HG03354 (cell line): ENCODE results near the gene FOXN3.

Experiments used
- ATAC-seq: cut with Tn5 transposase; IDR thresholded peaks from one replicate; pipeline ENCODE4 v1.9.1; 2021; ENCODE audit warnings: mild to moderate bottlenecking; ENCODE audit not compliant: unreplicated experiment, poor library complexity, severe bottlenecking

FOXN3 gene

DNA sequence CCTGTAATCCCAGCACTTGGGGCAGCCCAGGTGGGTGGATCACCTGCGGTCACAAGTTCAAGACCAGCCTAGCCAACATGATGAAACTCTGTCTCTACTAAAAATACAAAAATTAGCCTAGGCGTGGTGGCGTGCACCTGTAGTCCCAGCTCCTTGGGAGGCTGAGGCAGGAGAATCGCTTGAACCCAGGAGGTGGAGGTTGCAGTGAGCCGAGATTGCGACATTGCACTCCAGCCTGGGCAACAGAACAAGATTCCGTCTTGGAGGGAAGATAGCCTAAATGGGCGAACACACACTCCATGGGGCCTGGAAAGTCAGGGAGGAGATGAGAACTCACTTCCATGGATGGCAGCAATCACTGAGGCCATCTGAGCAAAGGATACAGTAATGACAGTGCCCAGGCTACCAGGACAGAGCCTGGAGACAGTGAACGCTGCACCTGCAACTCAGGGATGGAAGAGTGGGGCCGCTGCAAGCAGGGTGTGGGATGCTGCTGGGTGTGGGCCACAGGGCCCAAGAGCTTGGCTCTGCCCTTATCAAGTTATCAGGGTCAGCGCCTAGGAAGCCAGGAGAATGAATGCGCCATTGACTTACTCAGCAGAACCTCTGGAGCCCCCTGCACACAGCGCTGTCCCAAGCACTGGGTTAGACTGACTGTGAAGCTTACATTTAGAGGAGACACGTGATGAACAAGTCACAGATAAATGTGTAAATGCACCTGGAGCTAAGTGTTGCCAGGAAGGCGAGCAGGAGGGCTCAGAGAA is 28.9 kb downstream of the FOXN3 start:
- ATAC-seq: no peak

DNA sequence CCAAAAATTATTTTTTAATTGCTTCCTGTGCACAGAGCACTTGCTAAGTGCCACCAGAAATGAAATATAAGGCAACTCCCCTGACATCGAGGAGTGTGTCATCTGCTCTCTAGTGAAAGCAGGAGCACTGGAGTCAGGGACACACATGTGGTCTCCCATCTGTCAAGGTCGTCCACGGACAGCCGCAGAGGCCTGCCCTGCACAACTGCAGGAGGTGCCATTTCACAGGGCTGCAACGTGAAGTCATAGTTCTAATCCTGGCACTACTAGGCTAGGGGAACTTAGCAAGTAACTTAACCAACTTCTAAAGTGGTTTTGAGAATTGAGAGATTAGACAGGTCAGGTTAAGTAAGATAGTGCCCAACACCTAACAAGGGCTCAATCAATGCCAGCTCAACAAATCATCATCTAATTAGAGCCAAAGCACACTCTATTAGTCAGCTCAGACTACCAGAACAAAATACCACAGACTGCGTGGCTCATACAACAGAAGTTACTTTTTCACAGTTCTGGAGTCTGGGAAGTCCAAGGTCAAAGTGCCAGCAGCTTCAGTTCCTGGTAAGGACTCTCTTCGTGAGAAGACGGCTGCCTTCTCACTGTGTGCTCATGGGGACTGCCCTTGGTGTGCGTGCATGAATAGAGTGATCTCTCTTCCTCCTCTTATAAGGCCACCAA is 30.7 kb downstream of the FOXN3 start:
- ATAC-seq: no peak

DNA sequence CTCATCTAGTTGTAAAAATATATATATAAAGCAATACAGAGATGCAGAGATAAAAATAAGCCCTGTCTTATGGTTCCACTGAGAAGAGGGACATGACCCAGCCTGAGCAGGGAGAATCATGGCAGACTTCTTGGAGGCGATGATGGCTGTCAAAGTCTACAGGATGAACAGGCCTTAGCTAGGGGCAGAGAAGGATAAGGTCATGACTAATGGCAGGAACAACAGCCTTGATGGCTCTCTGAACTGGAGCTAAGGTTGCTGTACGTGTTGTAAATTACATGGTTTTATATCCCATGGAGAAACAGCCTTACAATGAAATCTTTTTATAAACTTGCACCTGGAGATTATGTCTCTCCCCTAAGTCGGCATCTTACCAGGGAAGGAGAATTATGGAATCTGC is 32.4 kb downstream of the FOXN3 start:
- no peak for ATAC-seq

DNA sequence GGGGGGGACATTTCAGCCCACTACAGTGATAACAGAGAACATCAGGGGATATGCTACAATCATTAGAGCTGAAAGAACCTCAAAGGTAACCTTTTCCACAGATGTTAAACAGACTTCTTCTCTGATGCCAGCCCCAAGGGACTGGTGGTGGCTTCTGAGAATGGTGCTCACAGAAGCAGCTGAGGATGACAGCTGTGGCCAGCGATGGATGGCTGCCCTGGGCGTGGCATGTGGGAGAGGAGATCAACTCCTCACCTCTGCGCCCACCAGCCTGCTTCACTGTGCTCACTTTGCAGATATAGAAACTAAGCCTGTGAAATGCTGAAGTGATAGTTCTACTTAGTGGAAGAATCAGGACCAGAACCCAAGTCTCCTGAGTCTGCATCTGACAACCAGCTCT is 33.0 kb downstream of the FOXN3 start:
- peak; percentile 91 for ATAC-seq

DNA sequence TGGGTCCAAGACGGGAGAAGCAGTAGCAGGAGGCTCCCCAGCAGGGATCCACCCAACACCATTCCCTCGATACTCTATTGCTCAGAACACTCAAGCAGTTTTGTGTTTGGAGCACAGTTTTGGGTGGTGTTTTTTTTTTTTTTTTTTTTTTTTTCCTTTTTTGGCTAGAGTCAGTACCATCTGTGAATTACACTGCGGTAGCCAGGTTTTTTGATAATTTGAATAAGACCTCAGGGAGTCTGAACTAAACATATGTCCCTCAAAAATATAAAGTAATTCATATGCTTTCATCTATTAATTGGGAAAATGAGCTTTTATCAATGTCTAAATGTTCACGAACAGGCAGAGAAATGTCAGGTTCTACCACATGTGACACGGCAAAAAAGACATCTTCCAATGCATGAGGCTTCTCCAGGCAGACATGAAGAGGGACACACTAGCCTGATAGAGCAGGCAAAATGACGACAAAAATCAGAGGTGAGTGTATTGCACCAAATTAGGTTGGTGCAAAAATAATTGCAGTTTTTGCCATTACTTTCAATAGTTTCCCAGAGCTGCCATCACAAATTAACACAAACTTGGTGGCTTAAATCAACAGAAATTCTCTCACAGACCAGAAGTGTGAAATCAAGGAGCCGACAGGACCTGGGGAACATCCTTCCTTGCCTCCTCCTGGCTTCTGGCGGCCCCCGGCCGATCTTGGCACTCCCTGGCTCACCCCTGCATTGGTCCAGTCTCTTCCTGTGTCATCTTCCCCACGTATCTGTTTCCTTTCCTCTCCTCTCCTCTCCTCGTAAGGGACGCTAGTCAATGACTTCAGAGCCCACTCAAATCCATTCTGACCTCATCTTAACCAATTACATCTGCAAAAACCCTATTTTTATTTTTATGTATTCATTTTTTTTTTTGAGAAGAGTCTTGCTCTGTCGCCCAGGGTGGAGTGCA is 33.9 kb downstream of the FOXN3 start:
- peak; percentile 2 for ATAC-seq

DNA sequence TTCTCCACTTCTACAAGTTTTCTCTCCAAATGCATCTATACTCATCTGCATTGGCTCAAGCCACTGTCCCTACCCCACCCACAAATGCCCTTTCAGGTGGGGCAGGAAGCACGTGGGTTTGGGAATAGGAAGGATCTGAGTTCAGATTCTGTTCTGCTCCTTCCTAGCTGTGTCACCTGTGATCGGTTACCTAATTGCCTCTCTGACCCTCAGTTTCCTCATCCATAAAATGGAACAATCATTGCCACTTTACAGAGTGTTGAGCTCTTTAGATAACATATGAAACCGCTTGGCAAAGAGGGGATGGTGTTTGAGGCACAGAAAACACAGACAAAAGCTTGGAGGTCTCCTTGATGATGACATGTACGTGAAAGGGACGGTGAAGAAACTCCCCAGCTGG is 34.5 kb downstream of the FOXN3 start:
- ATAC-seq: no peak

DNA sequence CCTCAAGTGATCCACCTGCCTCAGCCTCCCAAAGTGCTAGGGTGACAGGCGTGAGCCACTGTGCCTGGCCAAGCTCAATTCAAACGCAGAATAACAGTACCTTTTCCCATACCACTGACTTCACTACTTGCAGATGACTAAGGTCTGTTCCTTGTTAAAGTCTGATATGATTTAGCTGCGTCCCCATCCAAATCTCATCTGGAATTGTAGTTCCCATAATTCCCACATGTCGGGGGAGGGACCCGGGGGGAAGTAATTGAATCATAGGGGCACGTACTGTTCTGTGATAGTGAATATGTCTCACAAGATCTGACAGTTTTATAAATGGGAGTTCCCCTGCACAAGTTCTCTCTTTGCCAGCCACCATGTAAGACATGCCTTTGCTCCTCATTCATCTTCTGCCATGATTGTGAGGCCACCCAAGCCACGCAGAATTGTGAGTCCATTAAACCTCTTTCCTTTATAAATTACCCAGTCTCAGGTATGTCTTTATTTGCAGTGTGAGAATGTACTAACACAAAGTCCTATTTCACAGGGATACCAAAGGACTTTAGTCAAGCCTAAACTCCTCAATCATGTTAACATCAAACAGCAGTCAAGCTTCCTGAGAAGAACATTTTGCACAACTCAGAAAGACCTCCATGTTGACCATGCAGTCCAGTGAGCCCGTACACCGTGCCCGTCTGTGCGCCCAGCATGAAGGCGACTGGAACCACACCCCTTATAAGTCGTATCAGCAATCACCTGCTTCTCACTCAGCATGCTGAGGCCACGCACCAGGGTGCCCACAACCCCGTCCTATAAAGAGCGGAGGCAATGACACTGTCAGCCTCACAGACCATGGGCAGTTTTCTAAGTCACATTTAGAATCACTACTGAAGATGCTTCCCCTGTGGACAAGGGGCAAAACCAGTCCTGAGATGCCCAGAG is 36.9 kb downstream of the FOXN3 start:
- no peak for ATAC-seq

DNA sequence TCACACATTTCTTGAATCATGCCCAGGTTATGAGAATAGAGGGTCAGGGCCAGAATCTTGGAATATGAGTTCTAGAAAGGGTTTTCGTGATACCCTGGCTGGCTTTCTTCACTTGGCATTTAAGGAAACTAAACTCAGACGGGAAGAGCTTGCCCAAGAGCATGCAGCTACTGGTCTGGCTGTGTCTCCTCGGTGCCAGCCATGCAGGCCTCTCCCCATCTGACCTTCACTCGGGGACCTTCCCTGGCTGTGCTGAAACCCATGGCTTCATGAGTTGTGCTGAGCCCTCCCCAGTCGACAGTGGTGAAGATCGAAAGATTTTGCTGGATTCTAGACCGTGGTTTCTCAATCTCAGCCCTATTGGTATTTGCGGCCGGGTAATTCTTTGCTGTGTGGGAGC is 38.0 kb downstream of the FOXN3 start:
- no peak for ATAC-seq

DNA sequence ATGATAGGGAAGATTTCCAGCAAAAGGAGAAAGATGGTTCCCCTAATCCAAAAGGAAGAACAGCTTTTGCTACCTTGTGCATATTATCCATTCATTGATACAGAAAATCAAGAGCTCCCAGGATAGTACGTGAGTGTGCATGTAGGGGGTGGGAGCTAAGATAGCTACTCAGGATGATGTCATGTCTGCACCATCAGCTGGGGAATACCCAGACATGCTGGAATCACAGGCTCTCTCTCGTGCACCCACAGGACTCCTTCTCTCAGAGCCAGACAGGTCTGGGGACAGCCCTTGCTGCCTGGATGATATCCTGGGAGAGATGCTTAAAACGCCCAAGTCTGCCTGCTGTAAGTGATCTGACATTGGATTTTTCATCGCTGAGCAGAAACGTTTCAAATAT is 38.9 kb downstream of the FOXN3 start:
- ATAC-seq: peak; percentile 78

DNA sequence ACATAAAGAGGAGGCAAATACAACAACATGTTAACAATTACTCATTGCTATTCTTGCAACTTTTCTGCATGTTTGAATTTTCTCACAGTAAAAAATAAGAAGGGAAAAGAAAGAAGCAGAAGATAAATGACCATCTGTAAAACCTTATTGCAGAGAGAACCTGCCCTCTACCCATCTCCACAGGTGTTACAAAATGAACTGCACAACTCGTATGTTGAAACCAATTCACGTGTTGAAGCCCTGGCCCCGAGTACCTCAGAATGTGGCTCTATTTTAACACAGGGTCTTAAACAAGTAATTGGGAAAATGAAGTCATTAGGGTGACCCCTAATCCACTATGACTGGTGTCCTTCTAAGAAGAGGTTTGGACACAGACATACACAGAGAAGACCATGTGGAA is 39.5 kb downstream of the FOXN3 start:
- no peak for ATAC-seq

DNA sequence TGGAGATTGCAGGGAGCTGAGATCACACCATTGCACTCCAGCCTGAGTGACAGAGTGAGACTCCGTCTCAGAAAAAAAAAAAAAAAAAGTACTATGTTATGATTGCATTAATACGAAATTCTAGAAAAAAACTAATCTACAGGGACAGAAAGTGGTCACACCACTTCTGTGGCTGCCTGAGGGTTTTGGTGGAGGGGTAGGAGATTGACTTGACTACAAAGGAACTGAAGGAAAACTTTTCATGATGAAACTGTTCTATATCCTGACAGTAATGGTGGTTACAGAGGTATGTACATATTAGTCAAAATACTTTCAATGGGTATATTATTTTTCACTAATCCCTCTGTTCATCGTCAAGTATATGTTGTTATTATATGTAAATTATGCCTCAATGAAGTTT is 42.1 kb downstream of the FOXN3 start:
- no peak for ATAC-seq

DNA sequence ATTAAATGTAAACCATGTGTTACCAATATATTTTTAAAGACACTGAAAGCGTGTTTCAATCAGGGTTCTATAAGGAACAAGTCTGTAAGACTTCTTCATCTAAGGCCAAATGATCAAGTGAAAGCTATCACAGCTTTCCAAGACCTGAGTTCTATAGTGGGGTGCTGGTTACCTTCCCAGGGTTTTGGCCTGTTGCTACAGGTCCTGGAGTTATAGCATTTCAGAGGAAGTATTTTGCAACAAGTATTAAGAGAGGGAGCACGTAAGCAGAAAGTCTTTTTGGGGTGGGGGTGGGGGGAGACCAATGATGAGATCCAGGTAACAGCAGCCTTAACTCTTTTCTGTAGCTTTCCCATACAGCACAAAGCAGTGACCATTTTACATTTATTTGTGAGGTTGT is 43.8 kb downstream of the FOXN3 start:
- ATAC-seq: no peak

DNA sequence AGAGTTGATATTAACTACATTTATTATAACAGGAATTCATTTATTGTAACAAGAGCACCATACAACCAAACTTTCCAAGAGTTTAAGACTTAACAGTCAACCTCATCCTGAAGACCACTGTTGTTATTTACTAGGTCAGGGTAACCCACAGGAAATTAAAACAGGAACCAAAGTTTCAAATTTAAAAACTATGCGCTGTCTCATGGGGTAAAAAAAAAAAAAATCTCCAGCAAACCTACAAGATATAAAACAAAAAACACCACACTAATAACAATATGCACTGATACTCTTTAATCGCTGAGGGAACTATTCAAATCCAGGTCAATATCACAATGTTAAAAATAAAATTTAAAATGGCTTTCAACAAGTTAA is 44.5 kb downstream of the FOXN3 start:
- no peak for ATAC-seq

DNA sequence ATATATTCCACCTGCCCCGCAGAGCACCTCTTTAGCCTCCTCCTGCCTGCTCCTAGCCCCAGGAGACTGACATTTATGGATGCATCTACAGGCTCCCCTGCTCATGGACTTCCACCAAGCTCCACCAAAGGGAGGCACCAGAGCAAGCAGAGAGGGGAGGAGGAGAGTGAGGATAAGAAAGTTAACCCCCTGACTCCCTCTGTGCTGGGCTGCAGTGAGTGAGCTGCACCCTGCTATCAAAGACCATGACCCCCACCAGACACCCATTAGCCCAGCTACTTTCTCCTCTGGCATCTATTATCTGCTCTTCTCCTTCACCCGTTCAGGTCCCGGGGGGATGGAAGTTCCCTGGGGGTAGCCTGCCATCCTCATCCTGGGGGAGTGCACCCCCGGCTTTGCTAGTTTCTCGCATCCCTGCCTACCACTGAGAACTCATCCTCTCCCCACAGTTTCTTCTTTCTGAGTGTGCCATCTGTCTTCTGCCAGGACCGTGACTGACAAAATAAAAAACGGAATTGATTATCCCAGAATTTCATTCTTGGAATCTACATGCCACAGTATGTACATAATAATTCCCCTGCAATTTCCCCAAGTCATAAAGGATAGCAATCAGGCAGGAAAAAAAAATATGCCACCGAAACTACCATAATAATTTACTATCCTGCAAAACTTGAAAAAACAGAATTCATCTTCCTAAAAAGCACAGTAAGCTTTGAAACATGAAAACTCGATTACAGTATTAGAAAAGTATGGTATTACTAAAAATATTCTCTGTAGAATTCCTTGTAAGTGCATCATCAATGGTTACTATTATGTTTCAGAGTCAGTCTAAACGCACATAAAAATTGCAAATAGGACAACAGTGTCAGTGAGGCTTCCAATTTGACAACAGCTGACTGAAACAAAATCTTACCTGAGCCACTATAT is 45.2 kb downstream of the FOXN3 start:
- ATAC-seq: no peak

DNA sequence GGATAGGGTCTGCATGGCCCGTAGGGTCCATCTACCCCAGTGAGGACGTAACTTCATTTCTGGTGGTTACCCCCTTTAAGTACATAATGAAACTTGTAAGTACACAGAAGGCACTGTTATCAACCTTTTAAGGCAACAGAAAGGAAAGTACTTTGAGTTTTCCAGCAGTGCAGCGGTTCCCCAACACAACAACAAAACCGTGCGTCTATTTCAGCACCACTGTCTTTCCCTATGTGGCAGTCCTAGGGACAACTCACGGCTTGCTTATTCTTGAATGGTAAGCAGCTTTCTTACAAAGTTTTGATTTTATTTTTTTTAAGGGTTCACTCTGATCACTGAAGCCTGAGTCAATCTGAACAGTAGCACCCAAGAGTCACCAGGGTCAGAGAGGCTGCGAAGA is 46.3 kb downstream of the FOXN3 start:
- ATAC-seq: no peak

DNA sequence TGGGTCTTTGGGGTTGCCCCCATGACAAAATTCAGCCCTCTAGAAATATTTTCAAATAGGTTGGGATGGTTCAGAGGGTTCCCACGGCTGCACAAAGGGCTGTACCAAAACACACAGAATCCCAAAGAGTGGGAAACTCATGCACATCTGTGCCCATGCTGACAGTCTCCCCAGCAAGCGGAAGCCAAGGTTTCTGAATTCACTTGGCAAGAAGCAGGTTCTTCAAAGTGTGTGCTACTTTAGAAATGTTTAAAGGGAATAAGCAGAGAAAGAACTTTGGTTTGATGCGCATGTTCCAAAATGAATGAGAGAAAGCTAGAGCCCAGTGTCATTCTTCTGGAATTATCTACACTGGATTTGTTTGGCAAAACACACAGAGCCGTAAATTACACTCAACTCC is 46.7 kb downstream of the FOXN3 start:
- no peak for ATAC-seq

DNA sequence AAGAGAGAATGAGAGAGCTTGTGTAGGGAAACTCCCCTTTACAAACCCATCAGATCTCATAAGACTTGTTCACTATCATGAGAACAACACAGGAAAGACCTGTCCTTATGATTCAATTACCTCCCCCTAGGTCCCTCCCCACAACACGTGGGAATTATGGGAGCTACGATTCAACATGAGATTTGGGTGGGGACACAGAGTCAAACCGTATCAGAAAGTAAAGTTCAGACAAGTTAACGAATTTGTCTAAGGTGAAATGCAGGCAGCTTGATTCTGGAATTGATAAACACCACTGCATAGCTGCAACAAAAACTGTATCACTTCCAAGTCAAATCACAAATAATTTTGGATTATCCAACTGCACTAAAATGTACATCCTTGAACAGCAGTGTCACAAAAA is 47.4 kb downstream of the FOXN3 start:
- no peak for ATAC-seq
